ENCODE measurements around the gene USP17L12.
"Not testable (repeated sequence)": the region's sequence is repeated elsewhere in the genome, so short reads cannot be mapped to it uniquely, and the experiment has no call there.

Gene USP17L12

GRCh38 chr4:9219852-9220251, at the start of gene USP17L12:
Gene USP17L12, plus strand, starts transcription at chr4:9220152. Its CDS starts 0 bp downstream, at chr4:9220152.
- DNase-seq (ENCODE audit: low spot score): not testable (repeated sequence)

- not testable (repeated sequence) for DNase-seq (ENCODE audit: low spot score)
Observed at GRCh38 chr4:9210357-9210756, 9.6 kb upstream of the USP17L12 start, which contains the start of gene USP17L10. Gene USP17L10, plus strand, starts transcription at chr4:9210657. Its CDS starts 0 bp downstream, at chr4:9210657.

GRCh38 chr4:9214701-9215100, 5.3 kb upstream of the USP17L12 start:
- DNase-seq (ENCODE audit: low spot score): not testable (repeated sequence)

- not testable (repeated sequence) for DNase-seq (ENCODE audit: low spot score)
Observed at GRCh38 chr4:9215105-9215504, 4.8 kb upstream of the USP17L12 start, which contains the start of gene USP17L11. Gene USP17L11, plus strand, starts transcription at chr4:9215405. Its CDS starts 0 bp downstream, at chr4:9215405.

GRCh38 chr4:9224596-9224995, 4.6 kb downstream of the USP17L12 start, which contains the start of gene USP17L13:
Gene USP17L13, plus strand, starts transcription at chr4:9224896. Its CDS starts 0 bp downstream, at chr4:9224896.
- DNase-seq (ENCODE audit: low spot score): not testable (repeated sequence)

- not testable (repeated sequence) for DNase-seq (ENCODE audit: low spot score)
Observed at GRCh38 chr4:9230249-9230648, 10.3 kb downstream of the USP17L12 start.

- not testable (repeated sequence) for DNase-seq (ENCODE audit: low spot score)
Observed at GRCh38 chr4:9234085-9234484, 14.1 kb downstream of the USP17L12 start, which contains the start of gene USP17L15. Gene USP17L15, plus strand, starts transcription at chr4:9234385. Its CDS starts 0 bp downstream, at chr4:9234385.

- not testable (repeated sequence) for DNase-seq (ENCODE audit: low spot score)
Observed at GRCh38 chr4:9238461-9238860, 18.5 kb downstream of the USP17L12 start.

GRCh38 chr4:9243579-9243978, 23.6 kb downstream of the USP17L12 start, which contains the start of gene USP17L17:
Gene USP17L17, plus strand, starts transcription at chr4:9243879. Its CDS starts 0 bp downstream, at chr4:9243879.
- DNase-seq (ENCODE audit: low spot score): not testable (repeated sequence)

- not testable (repeated sequence) for DNase-seq (ENCODE audit: low spot score)
Observed at GRCh38 chr4:9247953-9248680, 28.2 kb downstream of the USP17L12 start, which contains the start of gene USP17L18. Gene USP17L18, plus strand, starts transcription at chr4:9248630. Its CDS starts 0 bp downstream, at chr4:9248630.

- not testable (repeated sequence) for DNase-seq (ENCODE audit: low spot score)
Observed at GRCh38 chr4:9253078-9253477, 33.1 kb downstream of the USP17L12 start, which contains the start of gene USP17L19. Gene USP17L19, plus strand, starts transcription at chr4:9253378. Its CDS starts 0 bp downstream, at chr4:9253378.

- DNase-seq (ENCODE audit: low spot score): not testable (repeated sequence)
Observed at GRCh38 chr4:9257824-9258223, 37.9 kb downstream of the USP17L12 start, which contains the start of gene USP17L20. Gene USP17L20, plus strand, starts transcription at chr4:9258124. Its CDS starts 0 bp downstream, at chr4:9258124.

GRCh38 chr4:9262572-9262971, 42.6 kb downstream of the USP17L12 start, which contains the start of gene USP17L21:
Gene USP17L21, plus strand, starts transcription at chr4:9262872. Its CDS starts 0 bp downstream, at chr4:9262872.
- not testable (repeated sequence) for DNase-seq (ENCODE audit: low spot score)

GRCh38 chr4:9267319-9267718, 47.4 kb downstream of the USP17L12 start, which contains the start of gene USP17L22:
Gene USP17L22, plus strand, starts transcription at chr4:9267619. Its CDS starts 0 bp downstream, at chr4:9267619.
- DNase-seq (ENCODE audit: low spot score): not testable (repeated sequence)

Data from kidney tubule cell (primary cell).